Transverse colon (tissue), 4 donors: ENCODE results near the gene MAGEB1. TPM values are rescaled to one million over a fixed set of nuclear protein-coding genes. Genes with fewer than 3 reads are reported as not detected.

Source experiments
- DNase-seq: peaks from one replicate; pipeline ENCODE4 v3.0.0-alpha.2; 2019
- H3K27ac ChIP-seq, 4 donors: fragments of 200-600 bp; sonication (generic); 2 replicates each; pipeline ENCODE4 v1.5.1; 2016 to 2018; ENCODE audit warnings: inconsistent platforms in 4 of 4
- H3K27me3 ChIP-seq: fragments of 200-600 bp; sonication (generic); 2 replicates; pipeline ENCODE4 v1.5.1; 2017; ENCODE audit warnings: inconsistent platforms
- H3K36me3 ChIP-seq, 4 donors: fragments of 200-600 bp; sonication (generic); 2 replicates each; pipeline ENCODE4 v1.5.1; 2017 to 2019; ENCODE audit warnings: inconsistent platforms in 4 of 4
- H3K4me1 ChIP-seq, 4 donors: fragments of 200-600 bp; sonication (generic); 2 replicates each; pipeline ENCODE4 v1.5.1; 2017 to 2020; ENCODE audit warnings: inconsistent platforms in 4 of 4
- H3K4me3 ChIP-seq, 4 donors: fragments of 200-600 bp; sonication (generic); 1 replicate in 1 of 4; 2 replicates in 3 of 4; pipeline versions ENCODE4 v1.5.1 to v1.6.1; 2017 to 2019; ENCODE audit warnings: inconsistent platforms in 4 of 4
- H3K9me3 ChIP-seq, 2 donors: fragments of 200-600 bp; sonication (generic); 2 replicates each; pipeline ENCODE4 v1.5.1; 2017 to 2019; ENCODE audit warnings: inconsistent platforms in 2 of 2
- CTCF ChIP-seq, 5 experiments: fragments of 200-600 bp in 3 of 5; fragments of 450-650 bp in 2 of 5; sonication (generic) in 3 of 5; IDR thresholded peaks; 1 replicate in 2 of 5; 2 replicates in 3 of 5; pipeline ENCODE4 v1.5.1; 2016 to 2017; ENCODE audit warnings: antibody characterized with exemption in 5 of 5, inconsistent platforms in 3 of 5, mild to moderate bottlenecking in 2 of 5, moderate library complexity in 1 of 5
- EP300 ChIP-seq: sonication (generic); formaldehyde crosslinking; IDR thresholded peaks from one replicate; pipeline ENCODE4 v1.6.1; 2017; ENCODE audit warnings: antibody characterized with exemption, low read depth
- POLR2A ChIP-seq: fragments of 450-650 bp; IDR thresholded peaks from one replicate; pipeline ENCODE4 v1.6.1; 2016; ENCODE audit warnings: antibody characterized with exemption, mild to moderate bottlenecking, moderate library complexity
- POLR2AphosphoS5 ChIP-seq, 3 donors: sonication (generic); formaldehyde crosslinking; IDR thresholded peaks; one replicate each; pipeline ENCODE4 v1.6.1; 2016; ENCODE audit warnings: antibody characterized with exemption in 3 of 3
- WGBS, 2 donors: methylation state at CpG; one replicate each; pipeline ENCODE4 v1.1.5; 2018; ENCODE audit warnings: low coverage in 1 of 2; 5-methylcytosine and 5-hydroxymethylcytosine counted together
- in situ Hi-C, 4 donors: fragments of 200-750 bp; cut with MboI; loops; one replicate each; pipeline versions ENCODE4 v1.15.0 to v1.15.1; 2017; ENCODE audit warnings: low sequenced_read_pairs in 3 of 4, low pct_ligation_motif_present in 1 of 4, low pct_unique_long_range_greater_than_20kb in 1 of 4
- intact Hi-C: fragments of 100-400 bp; cut with DNase I; formaldehyde crosslinking; loops from one replicate; pipeline ENCODE4 v1.15.1; 2023; ENCODE audit warnings: low total_unique reads
- total RNA-seq, 4 donors: library from RNA; depleted of rRNA; stranded (reverse); fragments of >200 nt; gene quantifications; one replicate each; pipeline ENCODE4 v1.1.0, GENCODE V29; 2016

The MAGEB1 gene
- total RNA-seq, 4 donors from 2014 or later, result not detected

- Histone ChIP-seq H3K27me3 (no peaks in the 10 kb centered on the region), H3K27ac (no peak overlapping the region), H3K4me3 (no peak overlapping the region), H3K4me1 (no peaks in the 10 kb centered on the region), H3K9me3 (no peaks in the 10 kb centered on the region), H3K36me3 (no peaks in the 10 kb centered on the region)
- in situ Hi-C loops (no loop called here), intact Hi-C loops (no loop called here)
- no peak for TF ChIP-seq POLR2A
- no peak for TF ChIP-seq EP300
- no peak for TF ChIP-seq CTCF (IDR thresholded peaks at IDR 0.05)
- no peak for TF ChIP-seq POLR2AphosphoS5 (IDR thresholded peaks at IDR 0.05)
- WGBS, 2 donors, result 20 to 47% methylated on average over 2 to 5 of the region's 5 CpGs
- DNase-seq, result no peak
Observed at GRCh38 chrX:30296408-30297254, 49.7 kb downstream of the MAGEB1 start.

GRCh38 chrX:30301208-30301607 lies 54.3 kb downstream of the MAGEB1 start:
- intact Hi-C loops (no loop called here), in situ Hi-C loops (no loop called here)
- TF ChIP-seq POLR2AphosphoS5 (IDR thresholded peaks at IDR 0.05), result no peak
- TF ChIP-seq EP300, result no peak
- no peak for TF ChIP-seq POLR2A
- TF ChIP-seq CTCF (IDR thresholded peaks at IDR 0.05), result no peak
- Histone ChIP-seq H3K4me1 (no peaks in the 10 kb centered on the region), H3K27ac (no peak overlapping the region), H3K4me3 (no peak overlapping the region), H3K27me3 (no peaks in the 10 kb centered on the region), H3K9me3 (no peaks in the 10 kb centered on the region), H3K36me3 (no peaks in the 10 kb centered on the region)
- no peak for DNase-seq

Other genes starting within 250 kb of the MAGEB1 start
- not detected for gene MAGEB2, start 31.6 kb upstream of the MAGEB1 start, total RNA-seq
- not detected for gene MAGEB3, start 16.5 kb upstream of the MAGEB1 start, total RNA-seq
- gene MAGEB4, start 5.1 kb upstream of the MAGEB1 start, total RNA-seq, result not detected
- gene NR0B1, start 62.2 kb downstream of the MAGEB1 start, total RNA-seq, result not detected